OCI-LY7 (cell line): Measurements from ENCODE around the gene MRPL19.

Source experiments
- CTCF ChIP-seq: fragments of 200-600 bp; sonication (generic); conservative IDR thresholded peaks from 2 replicates; pipeline ENCODE4 v1.5.1; 2014; ENCODE audit warnings: mild to moderate bottlenecking, antibody characterized with exemption, low read length, moderate library complexity, mixed read lengths
- EZH2phosphoT487 ChIP-seq: fragments of 200-600 bp; sonication (generic); IDR thresholded peaks from 2 replicates; pipeline ENCODE4 v1.6.1; 2018; ENCODE audit warnings: low read depth, borderline replicate concordance, mild to moderate bottlenecking, mixed run types, antibody characterized with exemption, low read length, moderate library complexity, mixed read lengths

GRCh38 chr2:75609937-75610508 is 36.6 kb upstream of the MRPL19 start:
- TF ChIP-seq CTCF, result no peak
- no peak for TF ChIP-seq EZH2phosphoT487
